ENCODE measurements around the gene TMEM250. TPM values are rescaled to one million over a fixed set of nuclear protein-coding genes. Genes with fewer than 3 reads are reported as not detected.

The TMEM250 gene
- polyA plus RNA-seq, 6 donors from 2014 or later, result 6.8 to 26.5 (median 18.0) TPM

- DNase-seq, result no peak
- no peaks in the 10 kb centered on the region for H3K9me3 Mint-ChIP-seq
- H3K27ac Mint-ChIP-seq, result no peak overlapping the region
- H3K27me3 Mint-ChIP-seq, result peaks cover 4 to 35% (median 19%) of the 10 kb centered on the region in 3 donors
- no peak overlapping the region for H3K4me3 Mint-ChIP-seq
- no peaks in the 10 kb centered on the region for H3K4me1 Mint-ChIP-seq
- ATAC-seq (ENCODE audit: low read depth in 2 of 2), result no peak
- no peaks in the 10 kb centered on the region for H3K36me3 Mint-ChIP-seq
Measured at GRCh38 chr9:136143215-136144001, 24.7 kb upstream of the TMEM250 start.

- no peak for DNase-seq
- no peak overlapping the region for H3K27ac Mint-ChIP-seq
- no peaks in the 10 kb centered on the region for H3K9me3 Mint-ChIP-seq
- no peaks in the 10 kb centered on the region for H3K4me1 Mint-ChIP-seq
- H3K4me3 Mint-ChIP-seq, result no peak overlapping the region
- peaks cover 4 to 35% (median 19%) of the 10 kb centered on the region in 3 donors for H3K27me3 Mint-ChIP-seq
- ATAC-seq (ENCODE audit: low read depth in 2 of 2), result no peak
- H3K36me3 Mint-ChIP-seq, result no peaks in the 10 kb centered on the region
Measured at GRCh38 chr9:136142859-136143214, 24.2 kb upstream of the TMEM250 start.

- ATAC-seq (ENCODE audit: low read depth in 2 of 2) (no peak), DNase-seq (no peak)
- H3K27ac Mint-ChIP-seq, result no peak overlapping the region
- no peaks in the 10 kb centered on the region for H3K36me3 Mint-ChIP-seq
- H3K4me1 Mint-ChIP-seq, result no peaks in the 10 kb centered on the region
- H3K27me3 Mint-ChIP-seq, result peaks cover 4 to 39% (median 20%) of the 10 kb centered on the region in 3 donors
- H3K4me3 Mint-ChIP-seq, result no peak overlapping the region
- H3K9me3 Mint-ChIP-seq, result no peaks in the 10 kb centered on the region
Measured at GRCh38 chr9:136142414-136142796, 23.7 kb upstream of the TMEM250 start.

- H3K27me3 Mint-ChIP-seq, result peaks cover 4 to 43% (median 24%) of the 10 kb centered on the region in 3 donors
- ATAC-seq (ENCODE audit: low read depth in 2 of 2) (no peak), DNase-seq (no peak)
- no peaks in the 10 kb centered on the region for H3K9me3 Mint-ChIP-seq
- no peaks in the 10 kb centered on the region for H3K4me1 Mint-ChIP-seq
- no peak overlapping the region for H3K4me3 Mint-ChIP-seq
- no peaks in the 10 kb centered on the region for H3K36me3 Mint-ChIP-seq
- H3K27ac Mint-ChIP-seq, result no peak overlapping the region
Measured at GRCh38 chr9:136141682-136142413, 23.2 kb upstream of the TMEM250 start.

GRCh38 chr9:136140966-136141365, 22.3 kb upstream of the TMEM250 start:
- no peaks in the 10 kb centered on the region for H3K36me3 Mint-ChIP-seq
- DNase-seq, result no peak
- no peaks in the 10 kb centered on the region for H3K9me3 Mint-ChIP-seq
- H3K27me3 Mint-ChIP-seq, result peaks cover 4 to 43% (median 26%) of the 10 kb centered on the region in 3 donors
- H3K4me3 Mint-ChIP-seq, result no peak overlapping the region
- H3K4me1 Mint-ChIP-seq, result no peaks in the 10 kb centered on the region
- H3K27ac Mint-ChIP-seq, result peak overlapping the region in 1 of 6 donors; percentile 24
- no peak for ATAC-seq (ENCODE audit: low read depth in 2 of 2)

GRCh38 chr9:136140046-136140445, 21.4 kb upstream of the TMEM250 start:
- no peak overlapping the region for H3K4me3 Mint-ChIP-seq
- no peaks in the 10 kb centered on the region for H3K36me3 Mint-ChIP-seq
- ATAC-seq (ENCODE audit: low read depth in 2 of 2) (no peak), DNase-seq (no peak)
- H3K27me3 Mint-ChIP-seq, result peaks cover 6 to 42% (median 18%) of the 10 kb centered on the region in 3 donors
- no peak overlapping the region for H3K27ac Mint-ChIP-seq
- H3K9me3 Mint-ChIP-seq, result no peaks in the 10 kb centered on the region
- no peaks in the 10 kb centered on the region for H3K4me1 Mint-ChIP-seq

- H3K4me1 Mint-ChIP-seq, result peaks cover 0 to 8% (median 8%) of the 10 kb centered on the region in 3 donors
- ATAC-seq (ENCODE audit: low read depth in 2 of 2), result no peak
- no peak overlapping the region for H3K4me3 Mint-ChIP-seq
- DNase-seq, result no peak
- H3K36me3 Mint-ChIP-seq, result no peaks in the 10 kb centered on the region
- peaks cover 17 to 45% (median 25%) of the 10 kb centered on the region in 3 donors for H3K27me3 Mint-ChIP-seq
- H3K27ac Mint-ChIP-seq, result no peak overlapping the region
- H3K9me3 Mint-ChIP-seq, result no peaks in the 10 kb centered on the region
Measured at GRCh38 chr9:136138566-136138965, 19.9 kb upstream of the TMEM250 start.

GRCh38 chr9:136137321-136138265, 18.9 kb upstream of the TMEM250 start:
- Mint-ChIP-seq H3K9me3 (no peaks in the 10 kb centered on the region), H3K36me3 (no peaks in the 10 kb centered on the region), H3K27ac (no peak overlapping the region), H3K27me3 (peaks cover 17 to 49% (median 27%) of the 10 kb centered on the region in 3 donors), H3K4me3 (no peak overlapping the region), H3K4me1 (peaks cover 0 to 12% (median 9%) of the 10 kb centered on the region in 3 donors)
- DNase-seq (no peak), ATAC-seq (ENCODE audit: low read depth in 2 of 2) (no peak)

GRCh38 chr9:136136127-136136925, 17.7 kb upstream of the TMEM250 start:
- Mint-ChIP-seq H3K27me3 (peaks cover 17 to 57% (median 33%) of the 10 kb centered on the region in 3 donors), H3K4me1 (peaks cover 0 to 12% (median 9%) of the 10 kb centered on the region in 3 donors), H3K4me3 (peak overlapping the region in 2 of 8 donors; percentile 36 to 57), H3K9me3 (no peaks in the 10 kb centered on the region), H3K27ac (no peak overlapping the region), H3K36me3 (no peaks in the 10 kb centered on the region)
- no peak for ATAC-seq (ENCODE audit: low read depth in 2 of 2)
- DNase-seq, result no peak

GRCh38 chr9:136135326-136136126, 16.9 kb upstream of the TMEM250 start:
- Mint-ChIP-seq H3K4me3 (peak overlapping the region in 2 of 8 donors; percentile 36 to 57), H3K27ac (no peak overlapping the region), H3K36me3 (no peaks in the 10 kb centered on the region), H3K27me3 (peaks cover 17 to 63% (median 40%) of the 10 kb centered on the region in 3 donors), H3K4me1 (peaks cover 0 to 12% (median 9%) of the 10 kb centered on the region in 3 donors), H3K9me3 (no peaks in the 10 kb centered on the region)
- no peak for DNase-seq
- ATAC-seq (ENCODE audit: low read depth in 2 of 2), result no peak

- DNase-seq (no peak), ATAC-seq (ENCODE audit: low read depth in 2 of 2) (no peak)
- peaks cover 0 to 12% (median 9%) of the 10 kb centered on the region in 3 donors for H3K4me1 Mint-ChIP-seq
- H3K9me3 Mint-ChIP-seq, result no peaks in the 10 kb centered on the region
- no peaks in the 10 kb centered on the region for H3K36me3 Mint-ChIP-seq
- H3K27me3 Mint-ChIP-seq, result peaks cover 17 to 78% (median 55%) of the 10 kb centered on the region in 3 donors
- H3K27ac Mint-ChIP-seq, result no peak overlapping the region
- H3K4me3 Mint-ChIP-seq, result peak overlapping the region; percentile 27 to 86 (median 76)
Measured at GRCh38 chr9:136133959-136134484, 15.3 kb upstream of the TMEM250 start.

All from naive B cell (primary cell).